Skeletal muscle tissue (tissue), 4 donors: ENCODE results near the gene SYCN. TPM values are rescaled to one million over a fixed set of nuclear protein-coding genes. Genes with fewer than 3 reads are reported as not detected.

Experiments used
- H3K27ac ChIP-seq: one replicate; pipeline ENCODE4 v1.7.0; 2013; ENCODE audit warnings: mild to moderate bottlenecking, low read depth, low read length, inconsistent platforms
- H3K27me3 ChIP-seq, 3 donors: one replicate each; pipeline ENCODE4 v1.7.0; 2013; ENCODE audit warnings: low read length in 3 of 3; ENCODE audit not compliant: control insufficient read depth in 3 of 3, insufficient read depth in 3 of 3
- H3K36me3 ChIP-seq, 3 donors: one replicate each; pipeline ENCODE4 v1.7.0; 2013; ENCODE audit warnings: low read length in 3 of 3; ENCODE audit not compliant: control insufficient read depth in 3 of 3, insufficient read depth in 3 of 3
- H3K4me1 ChIP-seq, 3 donors: one replicate each; pipeline ENCODE4 v1.7.0; 2013; ENCODE audit warnings: low read length in 3 of 3, mild to moderate bottlenecking in 3 of 3; ENCODE audit not compliant: control insufficient read depth in 3 of 3, insufficient read depth in 3 of 3
- H3K4me3 ChIP-seq, 3 donors: one replicate each; pipeline ENCODE4 v1.7.0; 2013; ENCODE audit warnings: low read length in 3 of 3
- H3K9ac ChIP-seq, 3 donors: one replicate each; pipeline ENCODE4 v1.7.0; 2013; ENCODE audit warnings: low read length in 3 of 3, mild to moderate bottlenecking in 3 of 3, moderate library complexity in 2 of 3, low read depth in 1 of 3
- H3K9me3 ChIP-seq, 3 donors: one replicate each; pipeline ENCODE4 v1.7.0; 2013; ENCODE audit warnings: low read length in 3 of 3; ENCODE audit not compliant: control insufficient read depth in 3 of 3
- total RNA-seq: library from RNA; depleted of rRNA; stranded (reverse); fragments of >200 nt; gene quantifications from one replicate; pipeline ENCODE4 v1.2.3, GENCODE V29; 2014
- donor health status: Osteomylitis.

SYCN gene, protein sequence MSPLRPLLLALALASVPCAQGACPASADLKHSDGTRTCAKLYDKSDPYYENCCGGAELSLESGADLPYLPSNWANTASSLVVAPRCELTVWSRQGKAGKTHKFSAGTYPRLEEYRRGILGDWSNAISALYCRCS
- total RNA-seq, result not detected

- H3K36me3 ChIP-seq, result no peaks in the 10 kb centered on the region
- H3K4me1 ChIP-seq, result no peaks in the 10 kb centered on the region
- H3K27ac ChIP-seq, result no peak within 1 kb of the TSS
- no peaks in the 10 kb centered on the region for H3K9me3 ChIP-seq
- no peak within 1 kb of the TSS for H3K4me3 ChIP-seq
- peaks cover 43 to 66% (median 59%) of the 10 kb centered on the region in 3 donors for H3K27me3 ChIP-seq
- no peak within 1 kb of the TSS for H3K9ac ChIP-seq
Observed at GRCh38 chr19:39203372-39204341, at the start of gene SYCN. TSS of gene SYCN (minus strand) at chr19:39204263. CDS start at chr19:39204254, 9 bp downstream.

DNA sequence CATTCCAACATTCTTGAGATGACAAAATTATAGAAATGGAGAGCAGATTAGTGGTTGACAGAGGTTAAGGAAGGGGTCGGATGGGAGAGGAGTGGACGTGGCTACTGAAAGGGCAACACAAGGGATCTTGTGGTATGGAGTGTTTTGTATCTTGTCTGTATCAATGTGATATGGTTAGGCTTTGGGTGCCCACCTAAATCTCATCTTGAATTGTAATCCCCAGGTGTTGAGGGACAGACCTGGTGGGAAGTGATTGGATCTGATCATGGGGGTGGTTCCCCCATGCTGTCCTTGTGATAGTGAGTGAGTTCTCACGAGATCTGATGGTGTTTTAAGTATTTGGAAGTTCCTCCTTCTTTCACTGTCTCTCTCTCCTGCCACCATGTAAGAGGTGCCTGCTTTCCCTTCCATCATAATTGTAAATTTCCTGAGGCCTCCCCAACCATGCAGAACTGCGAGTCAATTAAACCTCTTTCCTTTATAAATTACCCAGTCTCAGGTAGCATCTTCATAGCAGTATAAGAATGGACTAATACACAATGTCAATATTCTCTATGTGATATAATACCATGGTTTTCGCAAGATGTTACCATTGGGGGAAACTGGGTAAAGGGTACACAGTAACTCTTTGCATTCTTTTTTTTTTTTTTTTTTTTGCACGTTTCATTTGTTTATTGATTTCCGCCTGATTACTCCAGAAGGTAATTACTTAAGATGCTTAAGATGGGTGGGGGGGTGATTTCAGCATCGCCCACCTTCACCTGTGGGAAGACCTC lies 49.5 kb upstream of the SYCN start:
- Histone ChIP-seq H3K27ac (no peak overlapping the region), H3K9ac (no peak overlapping the region), H3K4me1 (no peaks in the 10 kb centered on the region), H3K27me3 (peaks cover 16 to 45% (median 32%) of the 10 kb centered on the region in 3 donors), H3K36me3 (no peaks in the 10 kb centered on the region), H3K9me3 (peaks cover 0 to 2% (median 0%) of the 10 kb centered on the region in 3 donors), H3K4me3 (no peak overlapping the region)

DNA sequence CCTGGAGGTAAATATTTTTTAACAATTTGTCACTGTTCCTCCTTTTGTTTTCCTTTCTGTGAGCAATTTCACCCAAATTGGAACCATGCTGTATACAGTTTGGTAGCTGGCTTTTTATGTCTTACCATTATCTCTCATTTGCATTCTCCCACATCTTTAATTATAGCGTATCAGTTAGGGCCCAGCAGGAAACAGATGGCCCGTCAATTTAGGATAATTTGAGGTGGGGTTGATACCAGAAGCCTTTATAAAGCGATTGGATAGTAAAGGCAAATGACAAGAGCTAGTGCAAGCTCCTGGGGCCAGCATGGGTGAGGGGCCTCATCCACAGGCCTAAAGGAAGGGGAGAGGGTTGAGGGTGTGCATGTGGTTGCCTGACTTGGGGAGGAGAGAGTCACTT lies 48.4 kb upstream of the SYCN start:
- H3K9me3 ChIP-seq, result peaks cover 0 to 2% (median 0%) of the 10 kb centered on the region in 3 donors
- H3K27me3 ChIP-seq, result peaks cover 26 to 49% (median 41%) of the 10 kb centered on the region in 3 donors
- peaks cover 0 to 4% (median 0%) of the 10 kb centered on the region in 3 donors for H3K4me1 ChIP-seq

DNA sequence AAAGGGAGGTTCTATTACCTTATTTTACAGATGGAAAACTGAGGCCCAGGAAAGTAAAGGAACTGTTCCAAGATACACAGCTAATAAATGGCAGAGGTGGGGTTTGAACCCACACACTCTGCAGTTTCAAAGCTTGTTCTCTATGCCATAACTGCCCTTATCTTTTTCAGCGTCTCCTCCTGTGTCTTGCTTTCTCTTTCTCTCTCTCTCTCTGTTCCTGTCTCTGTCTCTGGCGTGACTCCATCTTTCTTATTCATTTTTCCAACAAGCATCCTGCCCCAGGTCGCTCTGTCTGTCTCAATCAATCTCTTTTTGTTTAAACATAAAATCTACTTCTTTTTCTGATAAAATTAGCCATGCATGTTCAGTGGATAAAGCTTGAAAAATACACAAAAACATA lies 47.8 kb upstream of the SYCN start:
- Histone ChIP-seq H3K9ac (no peak overlapping the region), H3K4me1 (peaks cover 0 to 7% (median 0%) of the 10 kb centered on the region in 3 donors), H3K36me3 (no peaks in the 10 kb centered on the region), H3K4me3 (no peak overlapping the region), H3K27me3 (peaks cover 28 to 54% (median 40%) of the 10 kb centered on the region in 3 donors), H3K27ac (no peak overlapping the region), H3K9me3 (peaks cover 0 to 2% (median 0%) of the 10 kb centered on the region in 3 donors)

More for the DNA sequence above, 48.4 kb upstream of the SYCN start:
- no peak overlapping the region for H3K27ac ChIP-seq
- H3K4me3 ChIP-seq, result no peak overlapping the region
- H3K36me3 ChIP-seq, result no peaks in the 10 kb centered on the region
- no peak overlapping the region for H3K9ac ChIP-seq

DNA sequence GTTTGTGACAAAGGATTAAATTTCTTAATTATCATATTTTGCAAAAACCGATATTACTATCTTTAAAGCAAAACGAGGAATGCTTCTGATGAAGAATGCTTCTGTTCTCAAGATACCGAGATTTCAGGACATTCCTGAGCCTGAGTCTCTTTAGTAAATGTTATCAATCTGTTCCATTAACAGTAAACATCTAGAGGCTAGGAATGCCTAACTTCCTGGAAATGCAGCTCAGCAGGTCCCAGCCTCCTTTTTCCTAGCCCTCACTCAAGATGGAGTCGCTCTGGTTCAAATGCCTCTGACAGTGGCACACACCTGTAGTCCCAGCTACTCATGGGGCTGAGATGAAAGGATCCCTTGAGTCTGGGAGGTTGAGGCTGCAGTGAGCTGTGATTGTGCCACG lies 47.0 kb upstream of the SYCN start:
- Histone ChIP-seq H3K27me3 (peaks cover 29 to 49% (median 36%) of the 10 kb centered on the region in 3 donors), H3K9ac (no peak overlapping the region), H3K36me3 (no peaks in the 10 kb centered on the region), H3K27ac (no peak overlapping the region), H3K4me1 (peaks cover 0 to 7% (median 0%) of the 10 kb centered on the region in 3 donors), H3K4me3 (no peak overlapping the region), H3K9me3 (no peaks in the 10 kb centered on the region)

- Histone ChIP-seq H3K9me3 (no peaks in the 10 kb centered on the region), H3K36me3 (no peaks in the 10 kb centered on the region), H3K9ac (no peak within 1 kb of the TSS), H3K27me3 (peaks cover 21 to 39% (median 32%) of the 10 kb centered on the region in 3 donors), H3K4me1 (peaks cover 0 to 7% (median 0%) of the 10 kb centered on the region in 3 donors), H3K4me3 (no peak within 1 kb of the TSS), H3K27ac (no peak within 1 kb of the TSS)
Observed at GRCh38 chr19:39248806-39249205, 44.7 kb upstream of the SYCN start, which contains the start of gene IFNL4. TSS of gene IFNL4 (minus strand) at chr19:39248856.

- H3K27ac ChIP-seq, result no peak overlapping the region
- H3K9me3 ChIP-seq, result no peaks in the 10 kb centered on the region
- peaks cover 0 to 7% (median 0%) of the 10 kb centered on the region in 3 donors for H3K4me1 ChIP-seq
- peaks cover 21 to 40% (median 32%) of the 10 kb centered on the region in 3 donors for H3K27me3 ChIP-seq
- no peak overlapping the region for H3K9ac ChIP-seq
- no peak overlapping the region for H3K4me3 ChIP-seq
- H3K36me3 ChIP-seq, result no peaks in the 10 kb centered on the region
Observed at GRCh38 chr19:39247701-39248664, 43.9 kb upstream of the SYCN start.

DNA sequence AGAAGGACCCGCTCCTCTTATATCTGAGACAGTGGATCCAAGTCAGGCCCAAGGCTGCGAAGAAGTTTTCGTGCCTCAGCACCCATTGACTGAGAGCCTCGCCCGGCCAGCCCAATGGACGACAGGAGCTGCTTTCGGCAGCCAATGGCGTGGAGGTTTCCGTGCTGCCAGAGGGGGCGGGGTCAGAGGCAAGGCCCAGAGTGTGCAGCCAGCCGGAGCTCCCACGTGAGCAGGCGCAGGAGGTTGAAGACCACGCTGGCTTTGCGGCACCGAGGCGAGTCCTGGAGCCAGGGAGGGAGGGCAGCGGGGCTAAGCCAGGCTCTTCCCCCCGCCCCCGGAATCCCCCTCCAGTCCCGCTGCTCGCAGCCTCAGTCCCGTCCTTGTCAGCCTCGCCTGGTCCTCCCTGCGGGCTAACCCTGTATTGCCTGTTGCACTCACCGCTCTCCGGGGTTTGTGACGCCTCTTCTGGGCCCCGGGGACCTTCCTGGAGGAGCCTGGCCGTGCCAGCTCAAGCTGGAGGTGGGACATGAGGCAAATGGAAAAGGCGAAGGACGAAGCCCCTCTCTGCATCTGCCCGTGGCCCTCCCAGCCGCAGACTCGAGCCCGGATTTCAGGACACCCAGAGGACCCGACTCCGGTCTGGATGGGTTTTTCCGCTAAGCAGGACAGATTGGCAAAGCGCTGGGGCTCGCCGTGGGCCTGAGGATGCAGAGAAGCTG lies 43.0 kb upstream of the SYCN start:
- Histone ChIP-seq H3K9ac (no peak overlapping the region), H3K36me3 (no peaks in the 10 kb centered on the region), H3K27ac (no peak overlapping the region), H3K9me3 (no peaks in the 10 kb centered on the region), H3K27me3 (peaks cover 21 to 40% (median 27%) of the 10 kb centered on the region in 3 donors), H3K4me1 (peaks cover 0 to 7% (median 0%) of the 10 kb centered on the region in 3 donors), H3K4me3 (no peak overlapping the region)
